ENCODE data around the gene ADAMTS12. TPM values are rescaled to one million over a fixed set of nuclear protein-coding genes. Genes with fewer than 3 reads are reported as not detected.

ADAMTS12 gene
- total RNA-seq, 1 experiment from 2014 or later, result 14.4 TPM

DNA sequence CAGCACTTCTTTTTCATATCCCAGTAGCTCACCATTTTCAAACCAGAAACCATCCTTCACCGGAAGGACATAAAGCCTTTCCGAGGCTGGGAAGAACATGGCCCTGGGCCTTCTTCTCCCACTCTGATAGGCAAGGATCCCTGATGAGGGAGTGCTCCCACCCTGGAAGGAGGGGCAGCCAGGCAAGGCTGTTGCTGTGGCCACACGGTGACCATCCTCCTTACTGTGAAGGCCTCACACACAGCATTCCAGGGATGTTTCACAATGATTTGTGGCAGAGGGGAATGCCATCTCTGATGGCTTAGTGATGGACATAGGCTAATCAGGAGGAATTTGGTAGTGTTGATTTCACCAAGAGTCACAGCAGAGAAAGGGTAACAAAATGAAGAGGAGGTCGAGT is 130.7 kb downstream of the ADAMTS12 start:
- peak; percentile 58 for DNase-seq (ENCODE audit: low spot score)

DNA sequence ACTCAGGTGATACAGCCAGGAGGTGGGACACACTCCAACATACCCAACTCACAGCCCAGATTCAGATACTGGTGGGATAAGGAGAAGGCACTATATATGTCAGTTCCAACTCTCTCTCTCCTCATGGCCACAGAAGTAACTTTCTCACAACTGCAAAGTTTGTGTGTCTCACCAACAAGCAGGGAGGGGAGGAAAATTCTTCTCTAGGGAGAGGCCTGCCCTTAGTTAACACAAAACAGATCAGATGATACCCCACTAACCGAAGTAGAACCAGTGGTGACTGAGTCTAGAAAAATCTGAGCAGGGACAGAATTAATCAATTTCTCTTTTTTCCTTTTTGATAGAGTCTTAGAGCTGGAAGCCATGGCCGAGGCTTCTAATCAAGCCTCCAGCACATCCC is 133.1 kb downstream of the ADAMTS12 start:
- DNase-seq (ENCODE audit: low spot score), result no peak

GRCh38 chr5:33756491-33756890 is 135.3 kb downstream of the ADAMTS12 start:
- no peak for DNase-seq (ENCODE audit: low spot score)

DNA sequence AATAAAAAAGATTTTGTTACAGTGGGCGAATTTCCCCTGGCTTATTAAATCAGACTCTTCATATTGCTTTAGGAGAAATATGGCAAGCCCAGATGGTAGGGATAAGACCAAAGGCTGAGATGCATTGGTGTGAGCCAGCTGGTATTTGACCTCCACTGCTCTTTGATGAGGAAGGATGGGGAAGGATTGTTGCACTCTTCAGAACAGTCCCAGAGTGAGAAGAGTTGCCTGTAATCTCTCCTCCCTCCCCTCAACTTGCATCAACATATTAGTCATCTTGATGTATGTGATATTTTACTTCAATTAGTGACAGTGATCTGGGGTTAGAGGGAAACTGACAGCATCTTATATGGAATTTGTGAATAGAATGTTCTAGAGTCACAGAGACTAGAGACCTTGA is 136.6 kb downstream of the ADAMTS12 start:
- peak; percentile 13 for DNase-seq (ENCODE audit: low spot score)

DNA sequence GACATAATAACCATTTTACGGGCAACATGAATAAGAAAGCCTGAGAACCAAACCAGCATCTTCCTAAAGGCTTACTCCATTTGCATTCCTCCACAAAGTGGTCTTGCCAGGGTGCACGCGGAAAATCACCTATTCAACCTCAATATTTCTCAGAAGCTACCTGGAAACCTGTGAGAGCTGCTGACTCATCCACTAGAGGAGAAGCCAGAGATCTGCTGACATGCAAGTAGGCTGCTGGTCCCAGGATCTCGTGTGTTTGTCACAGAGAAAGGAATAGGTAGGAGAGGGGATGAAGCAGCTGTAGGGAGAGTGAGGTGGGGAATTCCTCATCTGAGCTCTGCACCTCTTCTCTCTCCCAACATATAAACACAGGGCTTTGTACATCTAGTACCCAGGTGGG is 138.1 kb downstream of the ADAMTS12 start:
- no peak for DNase-seq (ENCODE audit: low spot score)

GRCh38 chr5:33748754-33749153 is 143.0 kb downstream of the ADAMTS12 start:
- no peak for DNase-seq (ENCODE audit: low spot score)

GRCh38 chr5:33745101-33745770 is 146.6 kb downstream of the ADAMTS12 start:
- no peak for DNase-seq (ENCODE audit: low spot score)

DNA sequence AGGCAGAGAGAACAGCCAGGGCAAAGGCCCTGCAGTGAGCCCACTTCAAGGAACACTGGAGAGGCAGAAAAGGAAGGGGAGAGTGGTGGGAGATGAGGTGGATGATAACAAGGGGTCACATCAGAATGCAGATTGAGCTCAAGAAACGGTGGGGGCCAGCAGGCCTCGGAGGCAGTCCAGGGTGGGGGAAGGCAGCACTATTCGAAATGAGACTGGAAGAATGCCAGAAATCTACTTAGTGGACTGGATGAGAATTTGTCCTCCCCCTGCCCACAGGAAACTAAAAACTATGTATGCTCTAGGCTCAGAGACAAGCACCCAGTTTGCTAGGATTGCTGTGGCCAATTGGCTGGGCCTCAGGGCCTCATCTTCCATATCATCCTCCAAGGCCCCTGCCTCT is 148.7 kb downstream of the ADAMTS12 start:
- DNase-seq (ENCODE audit: low spot score), result no peak

DNA sequence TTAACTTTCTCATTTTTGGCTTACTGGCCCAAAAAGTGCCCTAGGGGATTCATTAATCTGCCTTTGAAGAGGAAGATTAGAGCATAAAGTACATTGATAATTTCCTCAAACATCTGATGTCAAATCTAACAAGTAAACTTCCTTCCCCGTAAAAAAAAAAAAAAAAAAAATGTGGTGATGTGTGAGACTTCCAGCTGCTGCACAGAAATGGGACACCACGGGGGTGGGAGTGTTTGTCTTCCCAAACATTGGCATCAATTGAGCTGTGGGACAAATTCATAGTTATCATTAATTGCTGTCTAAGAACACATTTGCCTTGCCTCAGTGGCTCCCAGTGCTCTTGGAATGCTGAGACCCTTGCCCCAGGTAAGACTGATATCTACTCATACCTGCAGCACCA is 149.6 kb downstream of the ADAMTS12 start:
- DNase-seq (ENCODE audit: low spot score), result no peak

DNA sequence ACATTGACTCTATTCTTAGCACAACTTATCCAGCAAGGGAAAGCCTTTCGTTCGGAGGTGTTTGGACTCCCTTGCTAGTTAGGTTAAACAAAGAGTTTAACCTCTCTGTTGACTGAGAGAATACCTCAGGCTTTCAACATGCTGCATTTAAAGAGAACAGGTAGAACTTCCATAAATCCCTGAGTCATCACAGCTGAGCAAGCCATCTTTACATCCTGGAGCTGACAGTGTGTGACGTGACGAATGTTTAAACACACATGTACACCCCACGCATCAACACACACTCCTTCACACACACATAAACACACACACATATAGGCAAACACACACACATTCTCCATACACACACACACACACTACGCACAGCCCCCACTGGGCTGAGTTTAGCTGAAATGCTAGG is 152.8 kb downstream of the ADAMTS12 start:
- DNase-seq (ENCODE audit: low spot score), result no peak

DNA sequence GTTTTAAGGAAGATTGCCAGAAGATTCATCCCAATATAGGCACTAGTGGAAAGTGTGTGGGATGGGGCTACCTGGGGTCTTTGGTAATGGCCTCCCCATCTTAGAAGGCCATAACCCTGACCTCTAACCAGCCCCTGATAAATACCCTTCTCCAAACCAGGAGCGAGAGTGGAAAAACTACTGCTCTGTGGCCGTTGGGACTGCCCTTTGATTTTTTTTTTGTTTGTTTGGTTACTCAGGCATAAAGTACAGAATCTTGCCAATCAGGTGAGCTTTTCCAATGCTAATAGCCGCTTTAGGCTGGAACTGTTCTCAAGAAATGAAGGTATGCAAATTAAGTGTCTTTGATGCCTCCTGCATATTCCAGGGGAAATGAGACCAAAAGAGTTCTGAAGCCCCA is 153.7 kb downstream of the ADAMTS12 start:
- no peak for DNase-seq (ENCODE audit: low spot score)

DNA sequence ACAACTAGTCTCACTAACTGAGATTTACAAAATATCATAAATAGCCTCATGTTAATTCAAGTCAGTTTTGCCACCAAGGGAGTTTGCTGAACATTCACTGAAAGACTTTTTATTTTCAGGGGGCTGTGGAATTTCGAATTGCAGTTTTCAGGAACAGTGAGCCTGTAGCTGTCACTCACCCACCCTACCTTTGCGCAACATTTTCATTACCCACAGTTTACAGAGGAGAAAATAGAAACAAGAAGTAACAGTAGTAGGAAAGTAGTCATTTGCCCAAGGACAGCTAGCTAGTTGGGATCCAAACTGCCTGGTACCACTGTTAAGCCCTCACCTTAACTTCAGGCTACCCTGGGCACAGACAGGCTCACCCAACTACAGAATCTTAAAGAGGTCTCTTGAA is 154.1 kb downstream of the ADAMTS12 start:
- no peak for DNase-seq (ENCODE audit: low spot score)

GRCh38 chr5:33737284-33737683 is 154.5 kb downstream of the ADAMTS12 start:
- no peak for DNase-seq (ENCODE audit: low spot score)

- DNase-seq (ENCODE audit: low spot score), result no peak
Measured at GRCh38 chr5:33736510-33736909, 155.3 kb downstream of the ADAMTS12 start.

GRCh38 chr5:33735072-33735471 is 156.7 kb downstream of the ADAMTS12 start:
- DNase-seq (ENCODE audit: low spot score), result no peak

- no peak for DNase-seq (ENCODE audit: low spot score)
Measured at GRCh38 chr5:33734537-33734936, 157.3 kb downstream of the ADAMTS12 start.

DNA sequence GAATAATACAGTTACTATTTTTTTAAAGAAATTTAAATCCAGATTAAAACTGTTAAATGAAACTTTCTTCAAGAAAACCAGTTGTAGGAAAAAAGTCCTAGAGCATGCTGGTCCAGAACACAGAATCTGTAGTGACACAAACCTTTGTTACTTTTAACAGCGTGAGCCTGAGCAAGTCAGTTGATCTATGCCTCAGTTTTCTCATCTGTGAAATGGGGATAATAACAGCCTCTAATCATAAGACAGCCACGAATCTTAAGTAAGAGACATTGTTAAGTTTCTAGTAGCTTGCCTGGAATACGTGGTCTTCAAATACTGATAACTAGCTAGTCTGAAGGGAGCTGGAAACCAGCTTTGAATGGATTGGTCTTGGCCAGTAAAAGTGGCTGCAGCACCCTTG is 158.6 kb downstream of the ADAMTS12 start:
- DNase-seq (ENCODE audit: low spot score), result no peak

DNA sequence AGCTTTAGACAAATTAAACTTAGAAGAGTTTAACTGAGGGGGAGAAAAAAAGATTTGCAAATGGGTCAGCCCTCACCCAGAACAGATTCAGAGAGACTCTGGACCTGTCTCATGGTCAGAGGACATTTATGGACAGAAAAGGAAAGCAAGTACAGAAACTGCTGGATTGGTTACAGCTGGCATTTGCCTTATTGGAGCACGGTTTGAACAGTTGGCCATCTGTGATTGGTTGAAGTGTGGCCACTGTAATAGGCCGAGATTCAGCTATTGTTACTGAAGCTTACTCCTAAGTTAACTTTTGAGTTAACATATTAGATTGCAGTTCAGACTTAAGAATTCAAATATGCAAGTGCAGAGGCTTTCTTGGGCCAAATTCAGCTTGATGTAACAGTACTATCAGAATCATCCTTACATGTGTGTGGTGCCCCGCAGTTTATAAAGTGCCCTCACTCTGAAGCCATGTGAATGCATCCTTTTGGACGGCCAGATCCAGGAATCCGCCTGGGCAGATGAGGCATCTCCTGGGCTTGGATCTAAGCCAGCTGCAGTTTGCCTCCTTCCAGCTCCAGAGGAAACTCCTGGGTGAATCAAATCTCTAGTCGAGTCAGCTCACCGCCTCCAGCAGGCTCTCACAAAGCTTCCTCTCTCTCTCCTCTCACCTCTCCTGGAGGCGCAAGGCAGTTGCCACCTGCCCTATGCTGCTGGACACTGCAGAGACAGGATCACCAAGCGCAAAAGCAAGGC is 165.2 kb downstream of the ADAMTS12 start:
- no peak for DNase-seq (ENCODE audit: low spot score)

- DNase-seq (ENCODE audit: low spot score), result no peak
Measured at GRCh38 chr5:33725806-33726205, 166.0 kb downstream of the ADAMTS12 start.

DNA sequence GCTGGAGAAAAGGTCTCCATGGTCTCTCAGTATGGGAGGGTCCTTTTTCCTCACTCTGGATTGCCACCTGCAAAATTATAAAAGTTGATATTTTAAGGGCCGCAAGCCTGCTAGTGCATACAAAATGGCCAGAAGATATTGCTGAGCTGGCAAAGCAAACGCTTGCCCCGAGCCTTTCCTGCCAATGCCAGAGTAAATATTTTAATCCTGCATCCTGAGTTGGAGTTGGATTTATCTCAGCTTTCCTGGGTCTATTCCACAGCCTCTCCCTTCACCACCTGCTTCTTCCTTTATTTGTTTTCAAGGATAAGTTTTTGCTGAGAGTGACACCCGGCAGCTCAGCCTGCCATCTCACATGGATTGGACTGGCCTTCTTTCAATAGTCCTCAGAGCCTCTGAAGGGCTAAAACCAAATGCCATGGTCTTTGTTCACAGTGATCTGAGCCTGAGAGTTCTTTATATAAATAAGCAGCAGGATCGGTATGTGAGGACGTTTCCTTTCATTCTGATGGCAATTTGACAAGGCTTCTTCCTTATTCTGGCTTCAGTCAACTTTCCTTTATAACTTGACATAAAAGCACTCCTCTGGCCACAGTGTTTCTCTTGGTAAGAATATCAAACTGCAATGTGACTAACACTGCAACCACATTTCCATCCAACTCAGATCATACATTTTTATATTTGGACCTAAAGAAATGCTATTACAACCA is 170.1 kb downstream of the ADAMTS12 start:
- no peak for DNase-seq (ENCODE audit: low spot score)

GRCh38 chr5:33720176-33720575 is 171.6 kb downstream of the ADAMTS12 start:
- no peak for DNase-seq (ENCODE audit: low spot score)

GRCh38 chr5:33719769-33720168 is 172.0 kb downstream of the ADAMTS12 start:
- DNase-seq (ENCODE audit: low spot score), result no peak

DNA sequence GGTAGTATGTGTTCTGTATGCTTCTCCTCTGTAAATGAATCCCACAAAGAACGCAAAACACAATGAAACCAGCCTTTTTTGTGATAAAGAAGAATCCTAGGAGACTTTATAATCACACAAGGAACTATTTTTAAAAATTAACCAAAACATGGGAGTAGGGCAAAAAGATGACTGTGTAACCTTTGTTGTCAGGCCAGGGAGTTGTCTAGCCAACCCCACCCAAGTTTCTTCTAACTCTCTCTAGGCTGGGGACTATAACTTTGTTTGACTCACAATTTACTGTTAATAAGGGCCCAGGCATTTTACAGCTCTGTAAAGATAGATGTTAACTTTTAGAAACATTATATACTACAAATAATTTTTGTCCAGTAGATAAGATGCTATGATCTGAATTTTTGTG is 176.1 kb downstream of the ADAMTS12 start:
- DNase-seq (ENCODE audit: low spot score), result no peak
